HG02981 (cell line): Measurements from ENCODE around the gene EREG.
"Not testable (repeated sequence)": the region's sequence is repeated elsewhere in the genome, so short reads cannot be mapped to it uniquely, and the experiment has no call there.

Experiments used
- ATAC-seq: cut with Tn5 transposase; IDR thresholded peaks from one replicate; pipeline ENCODE4 v1.9.1; 2021; ENCODE audit warnings: mild to moderate bottlenecking, moderate library complexity; ENCODE audit not compliant: unreplicated experiment

EREG gene

GRCh38 chr4:74387790-74388189, 22.8 kb downstream of the EREG start:
- no peak for ATAC-seq

GRCh38 chr4:74389494-74389893, 24.5 kb downstream of the EREG start:
- ATAC-seq, result no peak

GRCh38 chr4:74390677-74391076, 25.7 kb downstream of the EREG start:
- no peak for ATAC-seq

- no peak for ATAC-seq
Measured at GRCh38 chr4:74391346-74391745, 26.4 kb downstream of the EREG start.

- ATAC-seq, result no peak
Measured at GRCh38 chr4:74391890-74392475, 27.0 kb downstream of the EREG start.

GRCh38 chr4:74394476-74395136, 29.7 kb downstream of the EREG start:
- no peak for ATAC-seq

GRCh38 chr4:74395633-74396032, 30.7 kb downstream of the EREG start:
- ATAC-seq, result no peak

- no peak for ATAC-seq
Measured at GRCh38 chr4:74397748-74398426, 32.9 kb downstream of the EREG start.

GRCh38 chr4:74398894-74399589, 34.1 kb downstream of the EREG start:
- ATAC-seq, result not testable (repeated sequence)

GRCh38 chr4:74400395-74400794, 35.5 kb downstream of the EREG start:
- ATAC-seq, result no peak

- ATAC-seq, result peak; percentile 98
Measured at GRCh38 chr4:74402692-74403456, 37.9 kb downstream of the EREG start.

- ATAC-seq, result no peak
Measured at GRCh38 chr4:74407891-74408290, 42.9 kb downstream of the EREG start.

GRCh38 chr4:74408639-74409038, 43.7 kb downstream of the EREG start:
- no peak for ATAC-seq

GRCh38 chr4:74410272-74410671, 45.3 kb downstream of the EREG start:
- ATAC-seq, result no peak

GRCh38 chr4:74412225-74412624, 47.3 kb downstream of the EREG start:
- no peak for ATAC-seq

GRCh38 chr4:74413265-74413664, 48.3 kb downstream of the EREG start:
- no peak for ATAC-seq

GRCh38 chr4:74414149-74414809, 49.3 kb downstream of the EREG start:
- no peak for ATAC-seq

- no peak for ATAC-seq
Measured at GRCh38 chr4:74415602-74416300, 50.8 kb downstream of the EREG start.

- no peak for ATAC-seq
Measured at GRCh38 chr4:74418063-74418670, 53.2 kb downstream of the EREG start.
